ENCODE measurements around the gene CHSY1.

DNA sequence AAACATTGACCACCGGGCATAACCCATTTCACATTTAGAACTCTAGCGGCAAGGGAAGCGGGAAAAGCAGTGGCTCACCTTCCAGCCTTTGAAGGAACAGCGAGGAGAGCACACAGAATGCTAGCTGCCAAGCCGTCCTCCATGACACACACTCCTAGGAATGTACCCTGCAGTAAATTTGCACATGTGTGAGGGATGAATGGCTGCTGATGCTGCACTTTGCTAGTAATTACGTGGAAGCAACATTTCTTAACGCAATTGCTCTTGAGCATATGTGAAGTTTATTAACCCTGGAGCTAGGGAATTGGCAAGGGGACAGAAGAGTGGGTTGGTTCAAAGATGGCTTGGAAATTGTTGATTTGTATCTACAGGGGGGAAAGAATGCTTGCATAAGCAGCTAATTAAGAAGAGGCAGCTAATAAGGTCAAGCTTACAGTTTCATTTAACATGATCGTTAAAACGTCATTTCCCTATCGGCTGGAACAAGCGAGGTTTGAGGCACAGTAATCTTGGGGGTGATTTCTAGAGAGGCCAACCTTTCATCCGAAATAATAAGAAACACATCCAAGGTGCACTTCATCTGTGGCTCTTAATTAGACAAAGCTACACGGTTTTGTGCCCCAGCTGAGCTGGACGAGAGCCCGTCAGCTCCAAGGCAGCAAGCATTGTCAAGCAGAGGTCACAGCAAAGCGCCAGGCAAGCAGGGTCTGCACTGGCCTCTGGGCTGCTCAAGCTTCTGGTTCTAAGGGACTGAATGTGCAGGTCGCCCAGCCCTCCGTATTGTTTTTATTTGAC, 123.4 kb downstream of the CHSY1 start:
- no peak for TF ChIP-seq POLR2A (IDR thresholded peaks at IDR 0.05)
- no peak for TF ChIP-seq EP300 (IDR thresholded peaks at IDR 0.05)

All from stomach (tissue), 4 donors.